Hematopoietic multipotent progenitor cell (in vitro differentiated cells): ENCODE measurements around the gene PRSS38. TPM values are rescaled to one million over a fixed set of nuclear protein-coding genes. Genes with fewer than 3 reads are reported as not detected.

Experiments
- DNase-seq, 3 donors: peaks; one replicate each; pipeline ENCODE4 v3.0.0-alpha.2; 2011 to 2015; ENCODE audit warnings: low read depth in 2 of 3, low spot score in 2 of 3
- total RNA-seq: library from RNA; depleted of rRNA; stranded (reverse); fragments of >200 nt; gene quantifications from one replicate; pipeline ENCODE4 v1.2.3, GENCODE V29; 2012

PRSS38 gene
- total RNA-seq, 1 donor: not detected

GRCh38 chr1:227792216-227793078, 23.0 kb upstream of the PRSS38 start:
- no peak for DNase-seq

GRCh38 chr1:227793079-227793947, 22.2 kb upstream of the PRSS38 start:
- no peak for DNase-seq

GRCh38 chr1:227793948-227794816, 21.3 kb upstream of the PRSS38 start:
- no peak for DNase-seq

- DNase-seq: no peak
Observed at GRCh38 chr1:227794817-227795192, 20.7 kb upstream of the PRSS38 start.

- no peak for DNase-seq
Observed at GRCh38 chr1:227795732-227796131, 19.7 kb upstream of the PRSS38 start.

GRCh38 chr1:227796359-227796915, 19.0 kb upstream of the PRSS38 start:
- no peak for DNase-seq

GRCh38 chr1:227797144-227797543, 18.3 kb upstream of the PRSS38 start:
- DNase-seq: no peak

GRCh38 chr1:227797625-227798024, 17.9 kb upstream of the PRSS38 start:
- no peak for DNase-seq

- no peak for DNase-seq
Observed at GRCh38 chr1:227798078-227798802, 17.2 kb upstream of the PRSS38 start.

GRCh38 chr1:227799756-227800155, 15.7 kb upstream of the PRSS38 start:
- no peak for DNase-seq

GRCh38 chr1:227803933-227804332, 11.5 kb upstream of the PRSS38 start:
- DNase-seq: no peak

GRCh38 chr1:227805606-227806197, 9.8 kb upstream of the PRSS38 start:
- DNase-seq: no peak

GRCh38 chr1:227808566-227808965, 6.9 kb upstream of the PRSS38 start:
- no peak for DNase-seq

- no peak for DNase-seq
Observed at GRCh38 chr1:227809026-227809425, 6.4 kb upstream of the PRSS38 start.

GRCh38 chr1:227813962-227814361, 1.5 kb upstream of the PRSS38 start:
- DNase-seq: no peak

GRCh38 chr1:227816750-227817446, 1.4 kb downstream of the PRSS38 start:
- DNase-seq: no peak

- no peak for DNase-seq
Observed at GRCh38 chr1:227823537-227823936, 8.1 kb downstream of the PRSS38 start.

GRCh38 chr1:227824204-227824603, 8.7 kb downstream of the PRSS38 start:
- DNase-seq: no peak

GRCh38 chr1:227828786-227829185, 13.3 kb downstream of the PRSS38 start:
- no peak for DNase-seq
